Left lobe of liver (tissue), 2 donors: ENCODE data around the gene RAB13. TPM values are rescaled to one million over a fixed set of nuclear protein-coding genes. Genes with fewer than 3 reads are reported as not detected.

Experiments used
- ATAC-seq: fragments of 200-7000 bp; cut with Tn5 transposase; one replicate; pipeline ENCODE4 v1.9.1; 2020; ENCODE audit warnings: mild to moderate bottlenecking, moderate library complexity
- DNase-seq: peaks from one replicate; pipeline ENCODE4 v3.0.0-alpha.2; 2020; ENCODE audit warnings: low spot score
- total RNA-seq: library from RNA; stranded (reverse); gene quantifications from one replicate; pipeline ENCODE4 v1.2.1, GENCODE V29; 2021
- donor health status: DM: no; HTN: no; CAD: no; lungs with moderate emphysema.
- donor health status: DM: no; HTN: yes; CAD: no.

The RAB13 gene
- total RNA-seq, 1 donor from 2014 or later: 46.3 TPM

DNA sequence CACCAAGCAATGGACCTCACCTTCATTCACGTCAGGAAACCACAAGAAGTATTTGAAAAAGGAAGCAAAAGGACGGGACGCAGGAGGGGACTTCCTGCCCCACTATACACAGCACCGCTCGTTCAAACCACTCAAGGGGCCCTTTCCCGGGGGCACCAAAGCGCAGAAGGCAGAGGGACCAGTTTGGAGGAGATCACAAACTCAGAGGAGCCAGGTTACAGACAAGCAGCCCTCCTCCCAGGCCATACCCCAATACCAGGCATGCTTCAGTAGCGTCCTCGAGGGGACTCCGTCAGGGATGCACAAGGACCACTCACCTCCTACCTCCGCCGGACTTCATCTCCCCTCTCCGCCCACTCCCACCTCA, 28.4 kb downstream of the RAB13 start:
- DNase-seq (no peak), ATAC-seq (no peak)

DNA sequence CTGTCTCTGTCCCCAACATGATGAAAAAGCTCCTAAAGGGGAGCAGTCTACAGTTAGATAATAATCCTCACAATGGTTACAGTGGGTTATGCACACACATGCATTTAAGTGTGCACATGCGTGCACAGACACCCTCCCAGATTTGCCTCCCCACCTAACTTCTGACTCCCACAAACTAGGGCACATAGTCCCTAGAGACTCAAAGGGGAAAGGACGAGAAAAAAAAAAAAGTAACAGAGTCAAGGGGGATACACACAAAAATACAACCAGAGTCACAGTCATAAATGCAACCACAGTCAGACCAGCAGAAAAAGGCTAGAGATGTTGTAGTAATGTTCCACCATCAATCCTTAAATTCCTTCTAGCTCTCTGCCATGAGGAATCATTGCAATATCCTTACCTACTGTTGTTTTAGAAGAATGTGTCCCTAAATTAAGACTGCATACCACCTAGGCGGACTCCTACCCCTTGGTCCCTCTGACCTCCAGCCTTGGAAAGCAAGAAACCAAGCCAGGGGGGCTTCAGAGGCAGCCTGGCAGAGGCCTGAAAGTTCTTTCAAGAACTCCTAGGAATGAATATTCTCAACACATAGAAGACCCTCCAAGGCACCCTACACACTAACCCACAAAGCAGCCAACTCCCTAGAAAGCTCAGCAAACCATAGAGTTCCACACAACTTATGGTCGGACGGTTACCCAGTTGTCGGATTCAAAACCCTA, 29.0 kb downstream of the RAB13 start:
- DNase-seq (no peak), ATAC-seq (no peak)

DNA sequence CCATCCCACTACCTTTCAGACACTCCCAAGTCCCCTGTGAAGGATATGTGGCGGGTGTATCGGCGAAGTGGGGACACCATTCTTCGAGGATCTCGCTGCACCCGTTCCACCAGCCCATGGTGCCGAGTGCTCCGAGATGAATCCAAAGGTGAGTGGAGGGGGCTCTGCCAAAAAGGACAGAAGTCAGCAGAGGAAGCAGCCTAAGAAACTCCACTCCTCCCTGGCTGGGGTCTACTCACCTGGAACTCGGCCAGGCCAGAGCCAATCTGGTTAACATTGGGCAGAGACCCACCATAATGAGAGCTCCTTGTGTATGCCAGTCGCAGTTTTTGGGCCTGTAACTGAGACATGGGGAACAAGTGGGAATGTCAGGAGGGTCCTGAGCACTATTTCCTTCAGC, 31.3 kb downstream of the RAB13 start:
- no peak for DNase-seq
- no peak for ATAC-seq

DNA sequence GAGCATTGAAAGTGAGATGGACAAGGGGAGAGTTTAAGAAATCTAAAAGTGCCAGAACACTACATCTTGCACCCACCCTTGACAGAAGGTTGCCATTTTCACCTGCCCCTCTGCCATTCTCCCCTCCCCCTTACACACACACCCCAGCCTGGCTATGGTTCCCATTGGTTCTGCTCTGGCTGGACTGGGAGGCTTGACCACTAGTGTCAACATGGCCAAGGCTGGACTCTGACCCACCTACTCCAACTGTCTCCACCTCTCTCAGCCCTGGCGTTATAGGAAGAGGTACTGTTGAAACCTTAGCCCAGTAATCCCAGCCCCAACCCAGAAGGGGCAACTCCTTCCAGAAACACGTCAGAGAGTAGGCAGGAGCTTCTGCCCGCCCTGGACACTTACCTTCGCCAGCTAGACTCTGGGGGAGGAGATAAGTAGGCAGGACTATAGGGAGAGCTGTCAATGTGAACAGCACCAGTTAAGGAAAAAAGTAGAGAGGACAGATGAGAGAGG, 32.2 kb downstream of the RAB13 start:
- peak; percentile 79 for ATAC-seq
- DNase-seq: peak; percentile 93

DNA sequence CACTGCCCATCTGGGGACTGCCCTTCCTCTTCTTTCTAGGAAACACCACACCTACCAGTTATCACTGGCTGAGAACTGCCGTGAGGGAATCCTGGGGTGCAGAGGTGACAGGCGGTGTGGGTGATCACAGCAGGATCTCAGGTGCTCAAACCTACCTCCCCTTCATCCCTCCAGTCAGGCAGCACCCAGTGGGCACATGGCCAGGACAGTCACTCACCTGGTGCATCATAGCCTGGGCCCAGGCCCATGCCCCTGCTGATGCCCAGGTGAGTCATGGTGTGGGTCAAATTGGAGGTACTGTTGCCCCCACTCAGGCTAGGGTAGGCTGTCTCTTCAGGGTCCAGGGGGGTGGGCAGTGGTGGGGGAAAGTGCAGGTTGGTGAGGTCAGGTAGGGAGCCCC, 34.3 kb downstream of the RAB13 start:
- DNase-seq (no peak), ATAC-seq (no peak)

DNA sequence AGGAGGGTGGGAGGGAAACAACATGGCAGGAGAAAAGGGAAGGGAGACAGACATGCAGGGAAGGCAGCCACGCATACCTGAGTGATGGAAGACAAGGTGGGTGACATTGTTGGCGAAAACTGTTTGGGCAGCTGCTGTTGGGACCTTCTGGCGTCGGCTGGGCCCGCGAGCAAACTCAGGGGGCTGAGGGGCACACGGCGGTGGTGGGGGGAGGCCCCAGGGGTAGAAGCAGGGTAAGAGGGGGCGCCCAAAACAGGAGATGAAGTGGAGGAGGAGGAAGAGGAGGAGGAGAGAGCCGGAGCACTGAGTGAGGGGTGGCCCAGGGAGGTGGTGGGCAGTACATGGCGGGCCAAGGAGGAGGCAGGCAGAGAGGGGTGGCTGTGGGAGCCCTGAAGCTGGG, 35.0 kb downstream of the RAB13 start:
- no peak for DNase-seq

DNA sequence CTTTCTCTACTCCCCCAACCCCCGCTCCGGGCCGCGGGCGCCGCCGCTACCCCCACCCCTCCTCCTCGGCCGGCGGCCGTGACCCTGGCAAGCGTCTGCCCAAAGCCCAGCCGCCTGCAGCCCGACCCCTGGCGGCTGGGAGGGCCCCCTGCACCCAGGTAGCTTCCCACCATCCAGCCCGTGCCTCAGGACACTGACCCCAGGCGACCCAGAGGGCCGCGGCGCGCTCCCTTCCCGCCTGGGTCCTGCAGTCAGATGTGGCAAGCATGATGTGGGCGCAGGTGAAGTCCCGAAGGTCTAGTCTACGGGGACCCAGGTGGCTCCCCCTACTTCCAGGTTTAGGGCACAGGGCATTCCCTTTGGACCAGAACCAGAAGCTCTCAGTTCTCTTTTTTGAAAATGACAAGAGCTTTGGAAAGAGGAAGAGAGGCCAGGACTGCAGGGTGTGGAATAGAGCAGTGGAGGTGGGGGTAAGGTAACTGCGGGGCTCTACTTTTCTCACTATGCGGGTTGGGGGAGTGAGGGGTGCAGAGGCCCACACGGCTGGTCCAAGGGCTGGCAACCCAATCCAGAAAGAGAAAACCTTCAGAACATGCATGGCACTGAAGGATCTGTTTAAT, 39.4 kb downstream of the RAB13 start, which contains the start of gene DENND4B:
Gene DENND4B, minus strand, starts transcription at position 97 of the 620 bp plus-strand sequence. CDS start 2,344 bp downstream, outside the sequence.
- peak; percentile 90 for DNase-seq

More for the DNA sequence above, 35.0 kb downstream of the RAB13 start:
- no peak for ATAC-seq

DNA sequence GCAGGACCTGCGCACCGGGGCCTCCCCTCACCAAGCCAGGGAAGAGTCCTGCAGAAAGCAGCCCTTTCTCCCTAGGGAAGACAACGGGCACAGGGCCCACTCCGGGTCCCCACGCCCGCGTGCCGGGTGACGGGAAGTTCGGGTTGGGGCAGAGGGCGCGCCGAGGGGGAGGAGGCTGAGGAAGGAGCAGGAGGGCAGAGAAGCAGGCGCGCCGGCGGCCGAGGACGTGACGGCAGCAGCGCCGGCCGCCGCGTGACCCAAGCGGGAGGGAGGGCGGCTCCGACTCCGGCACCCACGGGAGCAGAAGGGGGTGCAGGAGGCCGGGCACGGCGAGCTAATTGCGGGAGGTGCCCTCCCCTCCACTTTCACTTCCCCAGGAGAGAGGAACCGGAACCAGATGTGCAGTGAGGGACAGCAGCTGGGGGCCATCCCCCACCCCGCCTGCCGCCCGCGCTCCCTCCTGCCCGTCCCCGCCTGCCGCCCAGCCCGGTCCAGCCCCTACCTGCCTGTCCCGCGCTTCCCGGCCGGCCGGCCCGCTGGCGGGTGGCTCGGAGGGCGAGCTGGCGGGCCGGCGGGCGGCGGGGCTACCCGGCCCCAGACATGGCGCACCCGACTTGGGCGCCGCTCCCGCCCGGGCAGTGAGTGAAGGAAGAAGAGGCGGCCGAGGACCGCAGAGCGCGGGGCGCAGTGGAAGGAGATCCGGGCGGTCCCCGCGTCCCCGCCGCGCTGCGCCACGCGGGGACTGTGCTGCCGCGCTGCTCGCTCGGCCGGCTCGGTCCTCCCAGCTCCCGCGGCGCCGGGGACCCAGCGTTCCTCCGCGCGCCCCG, 40.1 kb downstream of the RAB13 start:
- ATAC-seq: peak; percentile 77
- peak; percentile 91 for DNase-seq

More for the DNA sequence above, 39.4 kb downstream of the RAB13 start, which contains the start of gene DENND4B:
- ATAC-seq: peak; percentile 88

DNA sequence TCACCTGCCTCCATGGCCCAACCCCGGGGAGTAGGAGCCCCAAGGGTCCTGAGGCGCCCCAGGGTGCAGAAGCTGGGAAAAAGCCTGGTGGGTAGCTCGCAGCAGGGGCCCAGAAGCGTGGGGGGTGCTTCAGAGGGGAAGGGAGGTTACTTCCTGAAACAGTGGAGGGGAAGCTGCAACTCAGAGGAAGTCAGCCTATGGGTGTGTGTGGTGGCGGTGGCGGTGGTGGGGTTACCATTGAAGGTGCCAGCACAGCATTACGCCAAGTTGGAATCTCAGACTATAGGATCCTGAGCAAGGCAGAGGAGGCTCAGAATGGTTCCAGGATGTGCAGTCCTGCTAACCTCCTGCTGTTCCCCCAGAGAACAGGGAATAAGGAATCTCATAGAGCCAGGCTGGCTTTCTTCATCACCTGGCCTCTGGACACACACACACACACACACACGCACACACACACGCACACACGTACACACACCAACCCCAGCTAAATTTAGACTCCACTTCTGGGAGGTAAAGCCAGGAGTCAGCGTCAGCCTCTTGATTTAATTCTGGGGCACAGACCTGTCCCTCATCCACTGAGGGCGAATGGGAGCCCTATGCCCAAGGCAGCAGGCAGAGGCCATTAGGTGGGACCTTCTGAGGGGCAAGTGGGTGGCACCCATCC, 40.9 kb downstream of the RAB13 start:
- peak; percentile 64 for DNase-seq
- ATAC-seq: peak; percentile 2

DNA sequence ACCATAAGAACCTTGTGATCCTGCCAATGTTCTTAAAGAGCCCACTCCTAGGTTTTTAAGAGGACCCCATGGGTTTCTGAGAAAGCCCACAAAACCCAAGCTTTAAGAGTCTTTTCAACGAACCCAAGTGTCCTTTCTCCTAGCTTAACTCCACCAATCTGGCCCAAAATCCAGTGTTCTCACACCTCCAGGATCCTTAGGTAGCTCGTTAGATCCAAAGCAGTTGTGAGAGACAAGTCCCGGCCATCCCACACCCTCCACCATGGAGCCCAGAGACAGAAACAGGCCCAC, 41.4 kb downstream of the RAB13 start:
- DNase-seq (no peak), ATAC-seq (no peak)

DNA sequence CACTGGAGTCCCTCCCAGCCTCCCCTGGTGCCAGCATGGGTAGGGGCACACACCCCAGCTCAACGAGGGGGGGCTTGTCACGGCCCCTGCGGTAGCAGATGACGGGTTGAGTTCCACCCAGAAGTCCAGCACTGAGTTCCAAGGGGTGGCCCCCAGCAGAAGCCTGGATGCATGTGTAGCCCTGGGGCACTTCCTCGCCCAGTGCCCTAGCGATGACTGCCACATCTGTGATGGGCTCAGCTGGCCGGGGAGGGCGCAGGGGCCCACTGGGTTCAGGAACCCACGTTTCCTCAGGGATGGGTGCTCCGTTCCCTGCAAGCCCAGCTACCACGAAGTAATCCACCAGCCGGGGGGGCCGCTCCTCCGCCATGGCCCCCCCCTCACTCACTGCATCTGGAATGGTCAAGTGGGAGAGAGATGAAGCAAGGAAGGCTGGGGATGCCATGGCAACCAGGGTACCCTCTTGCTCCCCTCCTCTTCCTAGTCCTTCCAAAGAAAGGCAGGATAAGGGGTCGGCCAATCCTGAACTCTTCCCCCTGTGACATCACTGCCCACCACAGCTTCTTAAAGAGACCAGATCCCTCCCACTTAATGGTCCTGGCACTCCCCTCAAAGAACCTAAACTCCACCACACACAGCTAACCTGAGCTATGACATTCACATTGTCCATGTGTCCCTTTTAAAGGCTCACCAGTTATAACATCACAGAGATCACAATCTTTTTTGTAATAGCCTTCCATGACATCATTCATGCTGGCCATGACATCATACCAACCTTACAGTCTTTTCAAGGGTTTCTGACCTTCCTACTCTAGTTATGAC, 41.9 kb downstream of the RAB13 start:
- DNase-seq: no peak

DNA sequence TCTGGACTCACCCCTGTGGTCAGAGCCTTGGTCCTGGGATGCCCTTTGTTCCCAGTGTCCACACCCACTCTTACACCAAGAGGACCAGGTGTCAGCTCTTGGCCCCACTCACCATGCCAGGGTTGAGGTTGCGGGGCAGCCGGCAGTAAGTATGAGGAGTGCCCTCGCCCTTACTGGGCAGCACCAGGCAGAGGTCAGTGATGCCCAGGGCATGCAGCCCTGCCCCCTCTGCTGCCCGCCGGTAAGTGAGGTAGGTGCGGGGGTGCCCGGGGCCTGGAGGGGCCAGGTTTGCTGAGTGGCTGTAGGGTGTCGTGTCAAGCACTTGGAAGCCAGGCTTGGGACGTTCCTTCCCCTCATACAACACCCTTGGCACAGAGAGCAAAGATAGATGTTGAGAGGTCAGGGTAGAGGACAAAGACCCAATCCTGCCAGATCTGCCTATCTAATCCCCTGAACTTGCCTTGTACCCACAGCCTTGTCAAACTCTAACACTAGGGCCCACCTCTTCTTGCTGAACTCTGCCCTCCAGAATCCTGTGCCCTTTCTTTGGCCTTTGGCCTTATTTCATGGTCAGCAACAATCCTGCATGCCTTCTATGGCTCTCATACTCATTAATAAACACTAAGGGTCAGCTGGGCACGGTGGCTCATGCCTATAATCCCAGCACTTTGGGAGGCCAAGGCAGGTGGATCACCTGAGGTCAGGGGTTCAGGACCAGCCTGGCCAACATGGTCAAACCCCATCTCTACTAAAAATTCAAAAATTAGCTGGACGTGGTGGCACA, 43.2 kb downstream of the RAB13 start:
- DNase-seq (no peak), ATAC-seq (peak; percentile 14)

More for the DNA sequence above, 41.9 kb downstream of the RAB13 start:
- no peak for ATAC-seq

DNA sequence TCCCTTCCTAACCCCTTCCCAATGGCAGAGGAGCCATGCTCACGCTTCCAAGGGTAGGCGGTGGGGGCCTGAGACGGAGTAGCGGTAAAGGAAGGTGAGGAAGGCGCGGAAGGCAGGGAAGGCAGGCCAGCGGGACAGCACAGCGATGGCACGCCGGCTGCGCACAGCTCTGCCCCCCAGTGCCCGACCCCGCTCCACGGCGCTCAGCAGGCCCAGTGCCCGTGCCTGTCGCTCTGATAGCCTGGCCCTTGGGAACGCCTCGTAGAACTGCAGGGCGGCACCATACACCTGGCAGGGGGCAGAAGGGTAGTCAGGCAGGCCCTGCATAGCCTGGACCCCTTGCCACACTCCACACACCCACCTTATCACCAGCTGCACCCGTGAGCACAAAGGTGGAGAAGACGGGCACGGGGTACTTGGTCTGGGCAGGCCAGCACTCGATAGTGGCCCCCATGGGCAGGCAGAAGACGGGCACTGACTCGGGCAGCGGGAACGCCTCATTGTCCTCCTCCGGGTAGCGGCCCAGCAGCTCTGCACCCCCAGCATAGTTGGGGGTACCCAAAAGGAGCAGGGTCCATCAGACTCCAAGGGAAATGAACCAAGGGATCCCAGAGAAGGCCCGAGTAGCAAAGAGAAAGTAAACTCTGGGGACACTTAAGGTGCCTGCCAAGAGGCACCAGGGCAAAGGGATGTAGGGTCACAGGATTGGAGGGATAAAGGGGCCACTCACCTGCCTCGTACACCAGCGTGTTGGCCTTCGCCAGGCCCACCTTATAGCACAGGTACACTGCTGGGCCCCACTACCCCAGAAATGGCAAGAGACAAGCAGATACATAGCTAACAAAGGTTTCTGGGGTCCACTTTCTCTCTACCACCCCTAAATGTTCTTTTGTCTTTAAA, 44.1 kb downstream of the RAB13 start:
- ATAC-seq (no peak), DNase-seq (no peak)

DNA sequence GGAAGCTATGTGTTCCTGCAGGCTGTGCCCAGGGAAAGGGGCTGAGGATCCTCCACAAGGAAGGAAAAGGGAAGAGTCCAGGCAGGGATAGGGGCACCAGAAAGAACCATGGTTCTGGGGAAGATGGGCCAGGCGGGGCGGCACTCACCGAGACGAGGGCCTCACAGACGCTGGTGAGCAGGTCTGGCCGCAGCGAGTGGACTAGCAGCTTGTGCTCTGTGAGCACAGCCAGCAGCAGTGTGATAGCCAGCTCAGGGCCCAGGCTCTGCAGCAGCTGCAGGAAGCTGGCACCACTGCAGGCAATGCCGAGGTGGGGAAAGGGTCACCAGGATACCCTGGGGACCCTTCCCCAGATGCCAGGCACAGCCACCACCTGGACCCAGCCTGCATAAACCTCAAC, 45.4 kb downstream of the RAB13 start:
- ATAC-seq: no peak
- DNase-seq: no peak

DNA sequence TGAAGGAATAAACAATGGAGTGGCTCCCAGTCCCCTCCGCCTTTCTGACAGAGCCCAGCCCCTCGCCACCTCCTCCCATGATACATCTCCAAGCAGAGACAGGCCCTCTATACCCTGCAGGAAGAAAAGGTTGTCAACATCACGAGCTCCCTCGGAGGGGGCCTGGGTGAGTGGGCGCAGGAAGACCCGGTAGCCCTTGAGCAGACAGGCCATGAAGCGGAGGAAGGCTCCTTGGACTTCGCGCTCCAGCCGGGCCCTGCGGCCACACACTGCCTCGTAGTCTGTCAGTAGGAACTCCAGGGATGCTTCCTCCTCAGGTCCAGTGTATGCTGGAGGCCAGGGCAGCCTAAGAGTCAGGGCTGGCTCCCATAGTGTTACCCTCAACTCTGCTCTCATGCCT, 46.7 kb downstream of the RAB13 start:
- ATAC-seq (no peak), DNase-seq (no peak)

DNA sequence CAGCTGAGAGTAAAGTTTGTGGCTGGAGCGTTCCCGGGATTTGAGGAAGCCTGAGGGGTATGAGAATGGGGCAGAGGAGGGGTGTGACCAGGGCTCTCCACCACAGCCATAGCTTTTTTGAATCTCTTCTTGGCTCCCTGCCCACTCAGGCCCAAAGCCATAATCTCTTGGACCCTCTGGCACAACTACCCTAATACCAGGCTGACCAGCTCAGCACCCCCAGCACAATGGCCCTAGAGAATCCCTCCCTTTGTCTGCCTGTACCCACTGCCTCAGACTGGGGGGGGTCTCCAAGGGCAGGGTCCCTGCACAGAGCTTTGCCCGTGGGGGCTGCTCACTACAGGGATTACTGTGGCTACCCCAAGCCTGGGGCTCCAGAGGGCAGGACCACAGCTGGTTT, 47.1 kb downstream of the RAB13 start:
- DNase-seq (no peak), ATAC-seq (no peak)

DNA sequence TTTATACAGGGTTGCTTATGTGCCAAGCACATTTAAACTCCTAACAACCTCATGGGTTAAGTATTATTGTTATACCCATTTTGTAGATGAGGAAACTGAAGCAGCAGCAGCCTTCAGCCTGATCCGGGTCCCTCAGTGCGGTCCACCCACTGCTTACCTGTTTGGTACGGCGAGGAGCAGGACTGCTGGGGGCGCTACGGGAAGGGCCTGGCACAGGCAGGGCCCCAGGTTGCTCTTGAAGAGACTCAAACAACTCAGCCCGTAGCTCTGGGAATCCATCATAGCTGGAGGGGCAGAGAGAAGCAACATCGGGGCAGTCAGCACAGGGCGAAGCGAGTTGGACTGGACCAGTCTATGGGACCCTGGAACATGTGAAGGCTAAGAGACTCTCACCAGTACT, 48.8 kb downstream of the RAB13 start:
- DNase-seq: no peak

DNA sequence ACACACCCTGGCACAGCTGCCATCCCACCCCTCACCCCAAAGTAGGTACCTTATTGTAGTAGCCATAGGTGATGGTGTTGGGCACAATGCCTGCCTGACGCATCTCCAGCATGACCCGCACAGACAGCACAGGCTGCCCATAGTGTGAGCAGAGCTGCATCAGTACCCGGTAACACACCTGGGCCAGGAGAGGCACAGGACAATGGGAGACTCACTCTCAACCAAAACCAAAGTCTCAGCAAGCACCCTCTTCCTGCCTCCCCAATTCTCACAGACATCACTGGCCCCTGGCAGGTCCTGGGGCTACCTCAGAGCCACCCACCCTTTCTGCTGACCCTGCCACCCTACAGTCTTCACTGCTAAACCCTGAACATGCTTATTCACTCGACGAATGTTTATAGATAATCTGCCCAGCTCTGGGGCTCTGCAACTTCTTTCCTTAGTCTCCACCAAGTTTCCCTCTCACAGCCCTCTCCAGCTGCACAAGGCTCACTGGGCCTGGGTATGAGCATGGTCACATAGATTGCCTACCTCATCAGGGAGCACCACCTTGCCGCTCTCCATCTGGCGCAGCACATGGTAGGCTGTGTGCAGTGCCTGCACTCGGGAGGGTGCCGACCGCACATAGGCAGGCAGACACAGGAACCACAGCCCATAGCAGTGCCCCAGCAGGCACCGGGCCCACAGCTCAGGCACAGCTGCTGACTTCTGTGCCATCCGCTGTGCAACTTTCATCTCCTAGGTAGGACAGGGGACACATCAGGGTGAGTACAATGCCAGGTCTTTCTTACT, 49.9 kb downstream of the RAB13 start:
- DNase-seq (no peak), ATAC-seq (no peak)

More for the DNA sequence above, 48.8 kb downstream of the RAB13 start:
- no peak for ATAC-seq
